AG04449 (cell line): ENCODE data around the gene CYP4B1.
"Not testable (repeated sequence)": the region's sequence is repeated elsewhere in the genome, so short reads cannot be mapped to it uniquely, and the experiment has no call there.

Experiments
- CTCF ChIA-PET: fragments of 350-600 bp; formaldehyde crosslinking; extraction: SDS; loops from one replicate; lab custom pipeline; 2021; ENCODE audit warnings: antibody characterized with exemption; lab: Yijun Ruan, JAX
- POLR2A ChIA-PET: fragments of 400-600, 350-600 bp; formaldehyde crosslinking; extraction: SDS; loops from one replicate; lab custom pipeline; 2020; ENCODE audit warnings: antibody characterized with exemption, inconsistent platforms; lab: Yijun Ruan, JAX
- DNase-seq: peaks from one replicate; pipeline ENCODE4 v3.0.0-alpha.2; 2010; ENCODE audit warnings: low read depth, low spot score
- H3K4me3 ChIP-seq: 2 replicates; pipeline ENCODE4 v1.5.1; 2011; ENCODE audit warnings: low read depth, mild to moderate bottlenecking, control low read depth, low read length
- TF ChIP-seq, protein P1 (sequence below): IDR thresholded peaks from one replicate; pipeline ENCODE4 v1.5.1; 2011; ENCODE audit warnings: mild to moderate bottlenecking, moderate library complexity, low read length, control low read depth, inconsistent platforms; ENCODE audit not compliant: insufficient read depth; ENCODE audit errors: missing control alignments

Gene CYP4B1

DNA sequence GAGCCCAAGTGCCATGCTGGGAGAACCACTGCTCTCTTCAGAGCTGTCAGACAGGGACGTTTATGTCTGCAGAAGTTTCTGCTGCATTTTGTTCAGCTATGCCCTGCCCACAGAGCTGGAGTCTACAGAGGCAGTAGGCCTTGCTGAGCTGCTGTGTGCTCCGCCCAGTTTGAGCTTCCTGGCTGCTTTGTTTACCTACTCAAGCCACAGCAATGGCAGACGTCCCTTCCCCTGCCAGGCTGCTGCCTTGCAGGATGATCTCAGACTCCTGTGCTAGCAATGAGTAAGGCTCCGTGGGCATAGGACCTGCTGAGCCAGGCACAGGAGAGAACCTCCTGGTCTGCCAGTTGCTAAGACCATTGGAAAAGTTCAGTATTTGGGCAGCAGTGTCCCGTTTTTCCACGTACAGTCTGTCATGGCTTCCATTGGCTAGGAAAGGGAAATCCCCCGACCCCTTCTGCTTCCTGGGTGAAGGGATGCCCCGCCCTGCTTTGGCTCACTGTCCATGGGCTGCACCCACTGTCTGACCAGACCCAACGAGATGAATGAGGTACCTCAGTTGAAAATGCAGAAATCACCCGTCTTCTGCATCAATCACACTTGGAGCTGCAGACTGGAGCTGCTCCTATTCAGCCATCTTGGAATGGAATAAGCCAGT, 31.9 kb downstream of the CYP4B1 start:
- DNase-seq: no peak
- H3K4me3 ChIP-seq: no peak overlapping the region
- CTCF ChIA-PET: no interaction called here
- TF ChIP-seq, protein P1, sequence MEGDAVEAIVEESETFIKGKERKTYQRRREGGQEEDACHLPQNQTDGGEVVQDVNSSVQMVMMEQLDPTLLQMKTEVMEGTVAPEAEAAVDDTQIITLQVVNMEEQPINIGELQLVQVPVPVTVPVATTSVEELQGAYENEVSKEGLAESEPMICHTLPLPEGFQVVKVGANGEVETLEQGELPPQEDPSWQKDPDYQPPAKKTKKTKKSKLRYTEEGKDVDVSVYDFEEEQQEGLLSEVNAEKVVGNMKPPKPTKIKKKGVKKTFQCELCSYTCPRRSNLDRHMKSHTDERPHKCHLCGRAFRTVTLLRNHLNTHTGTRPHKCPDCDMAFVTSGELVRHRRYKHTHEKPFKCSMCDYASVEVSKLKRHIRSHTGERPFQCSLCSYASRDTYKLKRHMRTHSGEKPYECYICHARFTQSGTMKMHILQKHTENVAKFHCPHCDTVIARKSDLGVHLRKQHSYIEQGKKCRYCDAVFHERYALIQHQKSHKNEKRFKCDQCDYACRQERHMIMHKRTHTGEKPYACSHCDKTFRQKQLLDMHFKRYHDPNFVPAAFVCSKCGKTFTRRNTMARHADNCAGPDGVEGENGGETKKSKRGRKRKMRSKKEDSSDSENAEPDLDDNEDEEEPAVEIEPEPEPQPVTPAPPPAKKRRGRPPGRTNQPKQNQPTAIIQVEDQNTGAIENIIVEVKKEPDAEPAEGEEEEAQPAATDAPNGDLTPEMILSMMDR: no peak
- POLR2A ChIA-PET: no interaction called here

DNA sequence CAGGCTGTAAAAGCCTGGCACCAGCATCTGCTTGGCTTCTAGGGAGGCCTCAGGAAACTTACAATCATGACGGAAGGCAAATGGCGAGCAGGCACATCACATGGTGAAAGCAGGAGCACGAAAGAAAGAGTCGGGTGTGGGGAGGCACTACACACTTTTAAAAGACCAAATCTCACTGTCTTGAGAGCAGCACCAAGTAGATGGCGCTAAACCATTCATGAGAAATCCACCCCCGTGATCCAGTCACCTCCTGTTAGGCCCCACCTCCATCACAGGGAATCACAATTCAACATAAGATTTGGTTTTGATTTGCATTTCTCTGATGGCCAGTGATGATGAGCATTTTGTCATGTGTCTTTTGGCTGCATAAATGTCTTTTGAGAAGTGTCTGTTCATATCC, 36.6 kb downstream of the CYP4B1 start:
- DNase-seq, CTCF ChIA-PET, POLR2A ChIA-PET, H3K4me3 ChIP-seq: not testable (repeated sequence)

DNA sequence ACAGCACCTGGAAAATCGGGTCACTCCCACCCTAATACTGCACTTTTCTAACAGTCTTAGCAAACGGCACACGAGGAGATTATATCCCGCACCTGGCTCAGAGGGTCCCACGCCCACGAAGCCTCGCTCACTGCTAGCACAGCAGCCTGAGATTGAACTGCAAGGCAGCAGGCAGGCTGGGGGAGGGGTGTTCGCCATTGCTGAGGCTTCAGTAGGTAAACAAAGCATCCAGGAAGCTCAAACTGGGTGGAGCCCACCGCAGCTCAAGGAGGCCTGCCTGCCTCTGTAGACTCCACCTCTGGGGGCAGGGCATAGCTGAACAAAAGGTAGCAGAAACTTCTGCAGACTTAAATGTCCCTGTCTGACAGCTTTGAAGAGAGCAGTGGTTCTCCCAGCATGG, 47.5 kb downstream of the CYP4B1 start:
- CTCF ChIA-PET, H3K4me3 ChIP-seq, POLR2A ChIA-PET, DNase-seq: not testable (repeated sequence)

DNA sequence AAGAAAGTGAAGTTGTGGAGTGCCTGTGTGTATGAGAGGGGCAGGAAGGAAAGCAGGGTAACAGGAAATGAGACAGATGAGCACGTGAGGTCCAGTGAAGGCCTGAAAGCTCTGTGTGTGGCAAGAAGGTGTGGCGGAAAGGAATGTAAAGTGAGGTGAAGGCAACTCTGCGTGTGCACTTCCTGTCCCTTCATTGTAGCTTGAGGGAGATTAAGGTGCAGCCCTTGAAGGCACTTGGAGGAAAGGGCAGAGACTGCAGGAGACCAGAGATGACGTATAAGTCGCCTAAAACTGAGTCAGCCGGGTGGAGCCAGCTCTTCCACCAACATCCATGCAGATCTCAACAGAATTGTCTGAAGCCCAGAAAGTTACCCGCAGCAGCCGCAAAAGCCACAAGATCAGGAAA, 58.8 kb downstream of the CYP4B1 start:
- DNase-seq, H3K4me3 ChIP-seq, POLR2A ChIA-PET, CTCF ChIA-PET: not testable (repeated sequence)

DNA sequence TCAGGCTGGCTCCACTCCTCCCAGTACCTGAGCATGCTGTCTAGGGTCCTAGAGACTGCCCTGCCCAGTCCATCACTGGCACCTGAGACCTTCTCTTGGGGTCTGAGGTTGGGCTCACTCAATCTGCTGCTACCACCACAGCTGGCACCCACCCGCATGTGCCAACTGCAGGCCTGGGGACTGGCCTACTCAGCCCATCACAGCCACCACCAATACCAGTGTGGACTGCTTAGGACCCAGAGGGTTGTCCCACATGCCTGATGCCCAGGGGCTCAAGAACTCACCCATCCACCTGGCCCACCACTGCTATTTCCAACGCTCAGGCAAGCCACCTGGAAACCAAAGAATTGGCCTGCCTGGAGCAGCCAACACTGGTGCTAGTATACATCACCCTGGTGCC, 63.5 kb downstream of the CYP4B1 start:
- CTCF ChIA-PET: no interaction called here
- no peak overlapping the region for H3K4me3 ChIP-seq
- POLR2A ChIA-PET: no interaction called here

More for the DNA sequence above, 63.5 kb downstream of the CYP4B1 start:
- no peak for DNase-seq
- TF ChIP-seq, protein P1: no peak
